HG02642 (cell line): ENCODE measurements around the gene LRRFIP2.
"Not testable (repeated sequence)": the region's sequence is repeated elsewhere in the genome, so short reads cannot be mapped to it uniquely, and the experiment has no call there.

Experiments used
- ATAC-seq: cut with Tn5 transposase; IDR thresholded peaks from one replicate; pipeline ENCODE4 v1.9.1; 2021; ENCODE audit warnings: mild to moderate bottlenecking; ENCODE audit not compliant: unreplicated experiment, poor library complexity

LRRFIP2 gene

GRCh38 chr3:37147666-37148065, 26.7 kb downstream of the LRRFIP2 start:
- no peak for ATAC-seq

GRCh38 chr3:37146927-37147326, 27.5 kb downstream of the LRRFIP2 start:
- ATAC-seq, result not testable (repeated sequence)

GRCh38 chr3:37145611-37146010, 28.8 kb downstream of the LRRFIP2 start:
- no peak for ATAC-seq

- ATAC-seq, result no peak
Measured at GRCh38 chr3:37144806-37145205, 29.6 kb downstream of the LRRFIP2 start.

- ATAC-seq, result no peak
Measured at GRCh38 chr3:37143821-37144220, 30.6 kb downstream of the LRRFIP2 start.

GRCh38 chr3:37141676-37142075, 32.7 kb downstream of the LRRFIP2 start:
- no peak for ATAC-seq

- no peak for ATAC-seq
Measured at GRCh38 chr3:37140899-37141541, 33.4 kb downstream of the LRRFIP2 start.

- peak; percentile 54 for ATAC-seq
Measured at GRCh38 chr3:37139567-37140052, 34.8 kb downstream of the LRRFIP2 start.

GRCh38 chr3:37138816-37139215, 35.6 kb downstream of the LRRFIP2 start:
- no peak for ATAC-seq

- ATAC-seq, result no peak
Measured at GRCh38 chr3:37137516-37137915, 36.9 kb downstream of the LRRFIP2 start.

GRCh38 chr3:37136067-37136466, 38.3 kb downstream of the LRRFIP2 start:
- no peak for ATAC-seq

GRCh38 chr3:37135561-37135960, 38.8 kb downstream of the LRRFIP2 start:
- ATAC-seq, result no peak

GRCh38 chr3:37132334-37132733, 42.0 kb downstream of the LRRFIP2 start:
- ATAC-seq, result no peak

- no peak for ATAC-seq
Measured at GRCh38 chr3:37131860-37132144, 42.6 kb downstream of the LRRFIP2 start.

GRCh38 chr3:37130984-37131859, 43.2 kb downstream of the LRRFIP2 start:
- no peak for ATAC-seq

GRCh38 chr3:37130448-37130847, 43.9 kb downstream of the LRRFIP2 start:
- ATAC-seq, result no peak

- ATAC-seq, result peak; percentile 59
Measured at GRCh38 chr3:37129871-37130270, 44.5 kb downstream of the LRRFIP2 start.

GRCh38 chr3:37127340-37127739, 47.0 kb downstream of the LRRFIP2 start:
- no peak for ATAC-seq

- no peak for ATAC-seq
Measured at GRCh38 chr3:37126856-37127255, 47.5 kb downstream of the LRRFIP2 start.

- no peak for ATAC-seq
Measured at GRCh38 chr3:37125195-37126073, 48.9 kb downstream of the LRRFIP2 start.

- ATAC-seq, result no peak
Measured at GRCh38 chr3:37124435-37124834, 49.9 kb downstream of the LRRFIP2 start.
